ENCODE measurements around the gene COX19.
"Not testable (repeated sequence)": the region's sequence is repeated elsewhere in the genome, so short reads cannot be mapped to it uniquely, and the experiment has no call there.

The COX19 gene

GRCh38 chr7:1009747-1010146 lies 34.4 kb upstream of the COX19 start:
- DNase-seq: no peak

- DNase-seq: no peak
Measured at GRCh38 chr7:1008733-1009363, 33.5 kb upstream of the COX19 start.

GRCh38 chr7:1007901-1008300 lies 32.6 kb upstream of the COX19 start:
- no peak for DNase-seq

- DNase-seq: no peak
Measured at GRCh38 chr7:1005303-1005702, 30.0 kb upstream of the COX19 start.

GRCh38 chr7:1004018-1004852 lies 28.9 kb upstream of the COX19 start:
- no peak for DNase-seq

- DNase-seq: not testable (repeated sequence)
Measured at GRCh38 chr7:1002445-1002844, 27.1 kb upstream of the COX19 start.

- DNase-seq: not testable (repeated sequence)
Measured at GRCh38 chr7:1002026-1002425, 26.7 kb upstream of the COX19 start.

- not testable (repeated sequence) for DNase-seq
Measured at GRCh38 chr7:1001069-1001770, 25.9 kb upstream of the COX19 start.

- no peak for DNase-seq
Measured at GRCh38 chr7:999941-1000935, 24.9 kb upstream of the COX19 start.

GRCh38 chr7:999149-999879 lies 24.0 kb upstream of the COX19 start:
- DNase-seq: no peak

- DNase-seq: no peak
Measured at GRCh38 chr7:997404-998395, 22.4 kb upstream of the COX19 start.

- no peak for DNase-seq
Measured at GRCh38 chr7:996079-996872, 20.9 kb upstream of the COX19 start.

- no peak for DNase-seq
Measured at GRCh38 chr7:995571-995970, 20.2 kb upstream of the COX19 start.

GRCh38 chr7:994592-995308 lies 19.4 kb upstream of the COX19 start:
- DNase-seq: no peak

- DNase-seq: peak; percentile 92
Measured at GRCh38 chr7:992709-993607, 17.6 kb upstream of the COX19 start.

GRCh38 chr7:991729-992656 lies 16.6 kb upstream of the COX19 start:
- DNase-seq: no peak

Measured in activated T-cell treated with anti-CD3 and anti-CD28 coated beads for 4 hours (primary cell).